Upper lobe of left lung (tissue), 6 donors: ENCODE measurements around the gene KCNJ14. TPM values are rescaled to one million over a fixed set of nuclear protein-coding genes. Genes with fewer than 3 reads are reported as not detected.

Experiments
- ATAC-seq, 2 donors: fragments of 200-7000 bp; cut with Tn5 transposase; one replicate each; pipeline ENCODE4 v1.9.1; 2022; ENCODE audit warnings: mild to moderate bottlenecking in 2 of 2, moderate library complexity in 2 of 2; ENCODE audit not compliant: low FRiP score in 2 of 2
- DNase-seq, 2 donors: peaks; one replicate each; pipeline ENCODE4 v3.0.0-alpha.2; 2019 to 2020
- H3K27ac ChIP-seq, 4 donors: fragments of 200-600 bp; sonication (generic); one replicate each; pipeline ENCODE4 v1.5.1; 2016 to 2019
- H3K27me3 ChIP-seq, 4 donors: fragments of 200-600 bp; sonication (generic); one replicate each; pipeline ENCODE4 v1.5.1; 2017 to 2019
- H3K36me3 ChIP-seq, 4 donors: fragments of 200-600 bp; sonication (generic); one replicate each; pipeline ENCODE4 v1.5.1; 2016 to 2019
- H3K4me1 ChIP-seq, 4 donors: fragments of 200-600 bp; sonication (generic); one replicate each; pipeline ENCODE4 v1.5.1; 2018 to 2019
- H3K4me3 ChIP-seq, 4 donors: fragments of 200-600 bp; sonication (generic); one replicate each; pipeline ENCODE4 v1.5.1; 2017 to 2019; ENCODE audit warnings: mild to moderate bottlenecking in 2 of 4, moderate library complexity in 1 of 4
- H3K9me3 ChIP-seq, 4 donors: fragments of 200-600 bp; sonication (generic); one replicate each; pipeline ENCODE4 v1.5.1; 2018 to 2019
- CTCF ChIP-seq, 6 experiments: fragments of 450-650 bp in 4 of 6; fragments of 200-600 bp in 2 of 6; sonication (generic) in 2 of 6; IDR thresholded peaks; one replicate each; pipeline ENCODE4 v1.5.1; 2016 to 2019; ENCODE audit warnings: antibody characterized with exemption in 6 of 6
- EP300 ChIP-seq, 4 donors: sonication (generic); formaldehyde crosslinking; IDR thresholded peaks; one replicate each; pipeline ENCODE4 v1.5.1; 2017; ENCODE audit warnings: antibody characterized with exemption in 4 of 4, control low read depth in 2 of 4
- POLR2A ChIP-seq, 4 donors: fragments of 450-650 bp; IDR thresholded peaks; one replicate each; pipeline ENCODE4 v1.5.1; 2016 to 2017; ENCODE audit warnings: antibody characterized with exemption in 4 of 4, mild to moderate bottlenecking in 2 of 4
- POLR2AphosphoS5 ChIP-seq, 2 donors: sonication (generic); formaldehyde crosslinking; IDR thresholded peaks; one replicate each; pipeline ENCODE4 v1.5.1; 2017; ENCODE audit warnings: antibody characterized with exemption in 2 of 2
- WGBS, 2 donors: methylation state at CpG; one replicate each; pipeline ENCODE4 v1.1.5; 2017 to 2018; 5-methylcytosine and 5-hydroxymethylcytosine counted together
- total RNA-seq, 6 donors: library from RNA; depleted of rRNA in 4 of 6; stranded (reverse); fragments of >200 nt in 4 of 6; gene quantifications; one replicate each; pipeline versions ENCODE4 v1.1.0 to v1.2.1, GENCODE V29; 2016 to 2021
- donor health status: DM: no; HTN: no; CAD: no; lungs with moderate emphysema.
- donor health status: DM: no; HTN: yes; CAD: no; lungs with severe emphysema.

Gene KCNJ14
- total RNA-seq = 1 to 10 TPM in 3 of 6 donors, under 1 TPM in 3; 0.54 to 1.9 (median 0.91) TPM

DNA sequence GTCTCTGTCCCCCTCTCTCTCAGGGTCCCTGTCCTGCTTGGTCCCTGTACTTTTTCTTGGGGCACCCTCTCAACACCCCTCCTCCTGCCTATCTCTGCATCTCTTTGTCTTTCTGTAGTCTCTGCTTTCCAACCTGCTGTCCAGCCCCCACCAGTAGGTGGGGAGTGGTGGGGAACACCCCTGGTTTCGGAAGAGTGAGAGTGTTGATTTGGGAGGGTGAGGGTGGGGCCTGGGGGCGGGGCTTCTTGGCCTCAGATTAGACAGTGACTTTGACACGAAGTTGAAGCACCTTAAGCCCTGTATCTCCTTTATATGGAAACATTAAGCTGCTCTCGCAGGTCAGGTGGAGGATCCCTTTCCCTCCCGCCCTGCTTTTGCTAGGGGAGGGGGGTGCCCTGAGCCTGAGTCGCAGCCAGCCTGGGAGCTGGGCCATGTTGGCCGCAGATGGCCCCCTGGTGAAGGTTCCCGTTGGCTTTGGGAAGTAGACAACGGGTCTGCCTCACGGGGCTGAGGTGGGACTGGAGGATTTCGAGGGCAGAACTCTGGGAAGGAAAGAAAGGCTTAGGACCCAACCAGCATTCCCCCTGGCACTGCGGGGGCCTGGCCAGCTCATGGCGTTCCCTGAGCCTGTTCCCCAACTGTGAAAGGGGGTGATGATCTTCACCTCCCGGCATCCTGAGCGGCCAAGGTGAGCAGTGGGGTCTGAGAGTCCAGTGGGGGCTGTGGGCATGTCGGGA lies at the start of gene KCNJ14:
TSS of gene KCNJ14 (plus strand) at position 404 of the 737 bp plus-strand sequence. CDS start 6,151 bp downstream, outside the sequence.
- DNase-seq = no peak
- WGBS, 2 donors = 85 to 90% methylated on average over 8 to 16 of the region's 16 CpGs

GRCh38 chr19:48405850-48406249 lies 49.5 kb upstream of the KCNJ14 start:
- TF ChIP-seq CTCF (IDR thresholded peaks at IDR 0.05) (no peak), POLR2AphosphoS5 (IDR thresholded peaks at IDR 0.05) (no peak), EP300 (IDR thresholded peaks at IDR 0.05) (no peak), POLR2A (IDR thresholded peaks at IDR 0.05) (no peak)
- Histone ChIP-seq H3K4me1 (no peaks in the 10 kb centered on the region), H3K9me3 (no peaks in the 10 kb centered on the region), H3K27ac (no peak overlapping the region), H3K4me3 (no peak overlapping the region), H3K36me3 (no peaks in the 10 kb centered on the region), H3K27me3 (no peaks in the 10 kb centered on the region)
- no peak for ATAC-seq
- no peak for DNase-seq
- WGBS, 2 donors = 72 to 82% methylated on average over 13 of the region's 13 CpGs

More for the DNA sequence above, at the start of gene KCNJ14:
- Histone ChIP-seq H3K4me1 (no peaks in the 10 kb centered on the region), H3K4me3 (no peak within 1 kb of the TSS), H3K27ac (no peak within 1 kb of the TSS), H3K36me3 (peaks cover 12 to 66% (median 45%) of the 10 kb centered on the region in 4 donors), H3K9me3 (no peaks in the 10 kb centered on the region), H3K27me3 (no peaks in the 10 kb centered on the region)
- no peak for TF ChIP-seq CTCF (IDR thresholded peaks at IDR 0.05)
- no peak for TF ChIP-seq POLR2A (IDR thresholded peaks at IDR 0.05)
- ATAC-seq = no peak

GRCh38 chr19:48413879-48414587 lies 41.3 kb upstream of the KCNJ14 start:
- ATAC-seq (no peak), DNase-seq (no peak)
- Histone ChIP-seq H3K4me3 (peak overlapping the region in 1 of 4 donors; percentile 31), H3K4me1 (peaks cover 3 to 23% (median 14%) of the 10 kb centered on the region in 4 donors), H3K27me3 (peaks cover 0 to 19% (median 0%) of the 10 kb centered on the region in 4 donors), H3K36me3 (no peaks in the 10 kb centered on the region), H3K9me3 (no peaks in the 10 kb centered on the region), H3K27ac (no peak overlapping the region)
- WGBS, 2 donors = 36 to 44% methylated on average over 13 to 24 of the region's 24 CpGs
- no peak for TF ChIP-seq CTCF (IDR thresholded peaks at IDR 0.05)

DNA sequence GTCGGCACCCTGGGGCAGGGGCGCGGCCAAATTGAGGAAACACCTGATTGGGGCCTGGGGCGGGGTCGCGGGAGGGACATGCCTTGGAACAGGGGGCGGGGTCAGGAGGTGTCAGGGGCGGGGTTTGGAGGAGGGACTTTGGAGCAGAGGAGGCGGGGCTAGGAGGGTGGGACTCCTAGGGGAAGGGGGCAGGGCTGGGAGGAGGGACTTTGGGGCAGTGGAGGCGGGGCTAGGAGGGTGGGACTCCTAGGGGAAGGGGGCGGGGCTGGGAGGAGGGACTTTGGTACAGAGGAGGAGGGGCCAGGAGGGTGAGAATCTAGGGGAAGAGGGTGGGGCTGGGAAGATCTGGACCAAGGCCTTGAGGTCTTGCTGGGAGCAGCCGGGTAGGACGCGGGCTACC lies 40.0 kb upstream of the KCNJ14 start:
- Histone ChIP-seq H3K4me1 (peaks cover 3 to 23% (median 14%) of the 10 kb centered on the region in 4 donors), H3K36me3 (no peaks in the 10 kb centered on the region), H3K4me3 (peak overlapping the region in 3 of 4 donors; percentile 31 to 34 (median 32)), H3K27ac (no peak overlapping the region), H3K27me3 (peaks cover 0 to 19% (median 0%) of the 10 kb centered on the region in 4 donors), H3K9me3 (no peaks in the 10 kb centered on the region)
- 15 to 16% methylated on average over 13 to 14 of the region's 14 CpGs for WGBS, 2 donors
- TF ChIP-seq POLR2AphosphoS5 (IDR thresholded peaks at IDR 0.05) (no peak), EP300 (IDR thresholded peaks at IDR 0.05) (no peak), CTCF (IDR thresholded peaks at IDR 0.05) (no peak), POLR2A (IDR thresholded peaks at IDR 0.05) (no peak)
- ATAC-seq (peak; percentile 90 to 93), DNase-seq (peak; percentile 62 to 83)
